A549 (cell line): ENCODE results near the gene DLG2.

ENCODE experiments used
- BHLHE40 ChIP-seq: IDR thresholded peaks from 2 replicates; pipeline ENCODE4 v1.6.1; 2012; ENCODE audit warnings: low read depth, low read length, inconsistent platforms
- CHD2 ChIP-seq: fragments of 150-350 bp; IDR thresholded peaks from 2 replicates; pipeline ENCODE4 v1.6.1; 2014; ENCODE audit warnings: low read length; ENCODE audit not compliant: partially characterized antibody
- CTCF ChIP-seq: fragments of >200 bp; sonication (Bioruptor Twin); formaldehyde crosslinking; IDR thresholded peaks from 3 replicates; pipeline ENCODE4 v1.5.1; 2016
- ELK1 ChIP-seq: fragments of 150-350 bp; IDR thresholded peaks from 2 replicates; pipeline ENCODE4 v1.6.1; 2014; ENCODE audit warnings: low read depth, mild to moderate bottlenecking, low read length
- ESRRA ChIP-seq: fragments of 150-350 bp; IDR thresholded peaks from 2 replicates; pipeline ENCODE4 v1.6.1; 2014; ENCODE audit warnings: mild to moderate bottlenecking, low read length, borderline replicate concordance
- MAFK ChIP-seq: fragments of 450-650 bp; IDR thresholded peaks from 2 replicates; pipeline ENCODE4 v1.6.1; 2014; ENCODE audit not compliant: partially characterized antibody
- USF2 ChIP-seq: fragments of 450-650 bp; IDR thresholded peaks from 2 replicates; pipeline ENCODE4 v1.6.1; 2014; ENCODE audit warnings: antibody characterized with exemption

GRCh38 chr11:84408946-84409411 lies 1218.2 kb downstream of the DLG2 start:
- TF ChIP-seq BHLHE40 = no peak
- no peak for TF ChIP-seq ELK1
- no peak for TF ChIP-seq CTCF
- no peak for TF ChIP-seq USF2
- TF ChIP-seq CHD2 = no peak
- no peak for TF ChIP-seq MAFK
- no peak for TF ChIP-seq ESRRA
